Measurements from ENCODE around the gene ST3GAL3. TPM values are rescaled to one million over a fixed set of nuclear protein-coding genes. Genes with fewer than 3 reads are reported as not detected.

The ST3GAL3 gene
- total RNA-seq, 1 experiment from 2014 or later: 19.3 TPM

DNA sequence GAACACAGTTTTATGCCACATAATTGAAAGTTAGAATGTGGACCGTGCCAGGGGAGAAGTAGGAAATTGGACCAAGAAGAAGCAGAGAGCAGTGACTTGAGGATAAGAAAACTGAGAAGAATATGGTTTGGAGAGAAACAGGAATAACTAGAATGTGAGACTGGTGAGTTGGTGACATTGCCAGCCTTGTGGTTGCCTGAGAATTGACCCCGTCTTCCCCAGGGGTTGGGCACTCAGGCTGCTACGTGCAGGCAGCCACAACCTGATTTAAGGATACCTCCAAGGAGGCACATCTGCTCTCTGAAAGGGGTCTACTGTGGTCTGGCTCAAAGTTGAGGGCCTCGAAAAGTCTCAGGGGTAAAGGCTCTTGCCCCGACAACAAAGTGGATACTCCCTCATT is 114.1 kb downstream of the ST3GAL3 start:
- POLR2A ChIA-PET (ENCODE audit: unreplicated experiment): no interaction called here
- H3F3A ChIP-seq (ENCODE audit: insufficient read depth, low read depth): peaks cover 29% of the 10 kb centered on the region
- no peaks in the 10 kb centered on the region for H3K9me3 ChIP-seq (ENCODE audit: insufficient read depth, low read depth)
- H3K27ac ChIP-seq: peak overlapping the region; percentile 87
- H2AFZ ChIP-seq: no peak overlapping the region; the same call in 1 of the 2 replicates
- H3K4me2 ChIP-seq: peak overlapping the region; percentile 68
- H3K36me3 ChIP-seq (ENCODE audit: low read depth): peaks cover 8% of the 10 kb centered on the region; the same call in 1 of the 2 replicates
- DNase-seq: peak; percentile 64 to 72
- H4K20me1 ChIP-seq (ENCODE audit: insufficient read depth): no peaks in the 10 kb centered on the region
- no peak overlapping the region for H3K4me3 ChIP-seq
- no peaks in the 10 kb centered on the region for H3K9me2 ChIP-seq (ENCODE audit: insufficient read depth)
- BruUV-seq (replicated peaks): TSS peak; percentile 88
- H3K27me3 ChIP-seq (ENCODE audit: insufficient read depth, low read depth): no peaks in the 10 kb centered on the region
- H3K79me2 ChIP-seq (ENCODE audit: low read depth): no peaks in the 10 kb centered on the region
- TF ChIP-seq, protein P1, sequence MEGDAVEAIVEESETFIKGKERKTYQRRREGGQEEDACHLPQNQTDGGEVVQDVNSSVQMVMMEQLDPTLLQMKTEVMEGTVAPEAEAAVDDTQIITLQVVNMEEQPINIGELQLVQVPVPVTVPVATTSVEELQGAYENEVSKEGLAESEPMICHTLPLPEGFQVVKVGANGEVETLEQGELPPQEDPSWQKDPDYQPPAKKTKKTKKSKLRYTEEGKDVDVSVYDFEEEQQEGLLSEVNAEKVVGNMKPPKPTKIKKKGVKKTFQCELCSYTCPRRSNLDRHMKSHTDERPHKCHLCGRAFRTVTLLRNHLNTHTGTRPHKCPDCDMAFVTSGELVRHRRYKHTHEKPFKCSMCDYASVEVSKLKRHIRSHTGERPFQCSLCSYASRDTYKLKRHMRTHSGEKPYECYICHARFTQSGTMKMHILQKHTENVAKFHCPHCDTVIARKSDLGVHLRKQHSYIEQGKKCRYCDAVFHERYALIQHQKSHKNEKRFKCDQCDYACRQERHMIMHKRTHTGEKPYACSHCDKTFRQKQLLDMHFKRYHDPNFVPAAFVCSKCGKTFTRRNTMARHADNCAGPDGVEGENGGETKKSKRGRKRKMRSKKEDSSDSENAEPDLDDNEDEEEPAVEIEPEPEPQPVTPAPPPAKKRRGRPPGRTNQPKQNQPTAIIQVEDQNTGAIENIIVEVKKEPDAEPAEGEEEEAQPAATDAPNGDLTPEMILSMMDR (conservative IDR thresholded peaks at IDR 0.05): no peak
- no peak for TF ChIP-seq EZH2 (IDR thresholded peaks at IDR 0.05; ENCODE audit: low read depth)
- intact Hi-C loops (cut with micrococcal nuclease; ENCODE audit: unreplicated experiment): no loop called here
- CTCF ChIA-PET: no interaction called here
- H3K4me1 ChIP-seq (replicated peaks; ENCODE audit: insufficient read depth): peaks cover 41% of the 10 kb centered on the region

DNA sequence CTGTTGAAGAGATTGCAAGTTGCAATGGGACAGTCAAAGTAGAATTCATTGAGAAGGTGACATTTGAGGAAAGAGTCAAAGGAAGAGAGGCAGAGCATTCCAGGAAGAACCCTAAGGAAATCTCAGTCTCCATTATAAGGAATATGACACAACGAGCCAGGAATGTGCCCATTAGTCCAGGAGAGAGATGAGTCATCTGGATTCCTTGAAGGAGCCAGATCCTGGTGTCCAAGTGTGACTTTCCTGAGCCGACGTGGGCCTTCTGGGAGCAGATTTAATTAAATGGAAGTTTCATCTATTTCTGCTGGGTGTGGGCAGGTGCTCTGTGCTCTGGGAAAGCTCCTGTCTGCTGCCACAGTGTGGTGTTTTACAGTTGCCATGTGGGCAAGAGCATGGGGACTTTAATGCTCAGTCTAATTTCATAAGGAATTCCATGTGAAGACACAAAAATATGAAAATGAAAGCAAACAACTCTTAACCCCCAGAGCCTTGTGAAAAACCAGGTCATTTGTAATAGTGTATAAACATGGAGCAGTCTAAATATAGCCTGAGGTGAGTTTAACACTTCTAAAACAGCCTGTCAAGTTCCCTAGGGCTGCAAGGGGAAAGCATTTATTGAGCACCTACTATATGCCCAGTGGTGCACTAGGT is 114.8 kb downstream of the ST3GAL3 start:
- Histone ChIP-seq H3K79me2 (ENCODE audit: low read depth) (no peaks in the 10 kb centered on the region), H3K4me3 (no peak overlapping the region), H3K27me3 (ENCODE audit: insufficient read depth, low read depth) (no peaks in the 10 kb centered on the region), H2AFZ (peak overlapping the region; percentile 55; the same call in 1 of the 2 replicates), H3F3A (ENCODE audit: insufficient read depth, low read depth) (peaks cover 29% of the 10 kb centered on the region), H3K4me2 (peak overlapping the region; percentile 68), H3K27ac (peak overlapping the region; percentile 87), H3K9me2 (ENCODE audit: insufficient read depth) (no peaks in the 10 kb centered on the region), H3K36me3 (ENCODE audit: low read depth) (peaks cover 8% of the 10 kb centered on the region; the same call in 1 of the 2 replicates), H4K20me1 (ENCODE audit: insufficient read depth) (no peaks in the 10 kb centered on the region), H3K9me3 (ENCODE audit: insufficient read depth, low read depth) (no peaks in the 10 kb centered on the region), H3K4me1 (replicated peaks; ENCODE audit: insufficient read depth) (peaks cover 41% of the 10 kb centered on the region)
- TF ChIP-seq, protein P1 (conservative IDR thresholded peaks at IDR 0.05): no peak
- no peak for TF ChIP-seq EZH2 (IDR thresholded peaks at IDR 0.05; ENCODE audit: low read depth)
- POLR2A ChIA-PET (ENCODE audit: unreplicated experiment): interaction anchor here (0.7 kb wide), 1 partner anchor 17 kb away, joined by 5 read pairs; no protein-coding TSS in a partner anchor
- CTCF ChIA-PET: no interaction called here
- intact Hi-C loops (cut with micrococcal nuclease; ENCODE audit: unreplicated experiment): loop anchor here (1.0 kb wide), 3 partner anchors 13 to 39 kb away; no protein-coding TSS in a partner anchor
- TSS peak; percentile 61 for BruUV-seq (replicated peaks)
- DNase-seq: peak; percentile 65 to 90

DNA sequence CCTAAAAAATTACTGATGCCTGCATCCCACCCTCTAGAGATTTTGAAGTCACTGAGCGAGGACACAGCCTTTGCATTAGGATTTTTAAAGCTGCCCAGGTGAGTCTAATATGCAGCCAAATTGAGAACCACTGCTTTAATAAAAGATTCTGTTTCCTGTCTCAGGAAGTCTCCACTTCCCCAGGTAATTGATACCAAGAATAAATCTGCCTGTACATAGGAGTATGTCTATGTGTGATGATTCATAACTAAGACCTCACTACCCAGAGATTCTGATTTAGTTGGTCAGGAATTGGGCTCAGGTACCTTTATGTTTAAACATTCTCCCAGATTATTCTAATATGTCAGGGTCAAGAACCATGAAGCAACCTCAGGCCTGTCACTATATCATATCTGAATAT is 117.5 kb downstream of the ST3GAL3 start:
- H3F3A ChIP-seq (ENCODE audit: insufficient read depth, low read depth): peaks cover 29% of the 10 kb centered on the region
- ChIA-PET POLR2A (ENCODE audit: unreplicated experiment) (no interaction called here), CTCF (interaction anchor here (0.9 kb wide), 1 partner anchor 106 kb away, joined by 4 read pairs; no protein-coding TSS in a partner anchor)
- intact Hi-C loops (cut with micrococcal nuclease; ENCODE audit: unreplicated experiment): no loop called here
- H3K36me3 ChIP-seq (ENCODE audit: low read depth): peaks cover 2% of the 10 kb centered on the region; the same call in 1 of the 2 replicates
- no TSS peak for BruUV-seq (replicated peaks)
- H3K27ac ChIP-seq: peak overlapping the region; percentile 38
- H3K9me3 ChIP-seq (ENCODE audit: insufficient read depth, low read depth): no peaks in the 10 kb centered on the region
- TF ChIP-seq EZH2 (IDR thresholded peaks at IDR 0.05; ENCODE audit: low read depth): no peak
- TF ChIP-seq, protein P1 (conservative IDR thresholded peaks at IDR 0.05): no peak
- no peak overlapping the region for H2AFZ ChIP-seq
- peaks cover 47% of the 10 kb centered on the region for H3K4me1 ChIP-seq (replicated peaks; ENCODE audit: insufficient read depth)
- H3K4me2 ChIP-seq: peak overlapping the region; percentile 2; the same call in 1 of the 2 replicates
- DNase-seq: no peak
- H4K20me1 ChIP-seq (ENCODE audit: insufficient read depth): no peaks in the 10 kb centered on the region
- H3K79me2 ChIP-seq (ENCODE audit: low read depth): no peaks in the 10 kb centered on the region
- H3K9me2 ChIP-seq (ENCODE audit: insufficient read depth): no peaks in the 10 kb centered on the region
- H3K4me3 ChIP-seq: no peak overlapping the region
- no peaks in the 10 kb centered on the region for H3K27me3 ChIP-seq (ENCODE audit: insufficient read depth, low read depth)

Data from PC-9 (cell line).